Osteoblast (primary cell): ENCODE measurements around the gene FGFRL1. TPM values are rescaled to one million over a fixed set of nuclear protein-coding genes. Genes with fewer than 3 reads are reported as not detected.
"Not testable (repeated sequence)": the region's sequence is repeated elsewhere in the genome, so short reads cannot be mapped to it uniquely, and the experiment has no call there.

Source experiments
- DNase-seq: peaks from one replicate; pipeline ENCODE4 v3.0.0; 2011; ENCODE audit warnings: low spot score, mixed read lengths; ENCODE audit not compliant: insufficient read length; ENCODE audit errors: missing footprints
- H2AFZ ChIP-seq: 2 replicates; pipeline ENCODE4 v1.6.0; 2011; ENCODE audit warnings: mild to moderate bottlenecking, low read length
- H3K27ac ChIP-seq: 2 replicates; pipeline ENCODE4 v1.5.1; 2011; ENCODE audit warnings: mild to moderate bottlenecking, low read depth, low read length, moderate library complexity
- H3K27me3 ChIP-seq: 2 replicates; pipeline ENCODE4 v1.6.0; 2012; ENCODE audit warnings: mild to moderate bottlenecking, control low read depth, inconsistent platforms, low read length, moderate library complexity; ENCODE audit not compliant: insufficient read depth
- H3K36me3 ChIP-seq: 2 replicates; pipeline ENCODE4 v1.5.1; 2011; ENCODE audit warnings: mild to moderate bottlenecking, low read length, control low read depth, moderate library complexity; ENCODE audit not compliant: insufficient read depth
- H3K4me1 ChIP-seq: 2 replicates; pipeline ENCODE4 v1.5.1; 2011; ENCODE audit warnings: mild to moderate bottlenecking, low read length, control low read depth, moderate library complexity; ENCODE audit not compliant: insufficient read depth
- H3K4me2 ChIP-seq: 2 replicates; pipeline ENCODE4 v1.6.0; 2011; ENCODE audit warnings: mild to moderate bottlenecking, low read length; ENCODE audit not compliant: insufficient read depth
- H3K4me3 ChIP-seq: fragments of 200-600 bp; sonication (generic); 3 replicates; pipeline ENCODE4 v1.5.1; 2012; ENCODE audit warnings: mild to moderate bottlenecking, low read length, inconsistent platforms; ENCODE audit not compliant: insufficient read depth
- H3K79me2 ChIP-seq: 2 replicates; pipeline ENCODE4 v1.6.0; 2012; ENCODE audit warnings: mild to moderate bottlenecking, low read length, control low read depth, inconsistent platforms; ENCODE audit not compliant: insufficient read depth
- H3K9me3 ChIP-seq: 2 replicates; pipeline ENCODE4 v1.5.1; 2011; ENCODE audit warnings: low read depth, low read length, control low read depth
- H4K20me1 ChIP-seq: 2 replicates; pipeline ENCODE4 v1.6.0; 2012; ENCODE audit warnings: mild to moderate bottlenecking, low read length, control low read depth; ENCODE audit not compliant: insufficient read depth
- CTCF ChIP-seq: IDR thresholded peaks from 2 replicates; pipeline ENCODE4 v1.5.1; 2011; ENCODE audit warnings: mild to moderate bottlenecking, low read depth, low read length, moderate library complexity; ENCODE audit errors: extremely low read depth
- total RNA-seq: library from RNA; depleted of rRNA; stranded (reverse); fragments of >200 nt; gene quantifications from 2 replicates; pipeline ENCODE4 v1.2.3, GENCODE V29; 2012

Gene FGFRL1
- total RNA-seq, 1 donor, result 30.8 TPM

- Histone ChIP-seq H3K27me3 (no peaks in the 10 kb centered on the region), H2AFZ (no peak overlapping the region), H3K36me3 (no peaks in the 10 kb centered on the region), H3K27ac (peak overlapping the region; percentile 98), H3K4me2 (peak overlapping the region; percentile 68), H3K9me3 (no peaks in the 10 kb centered on the region), H4K20me1 (no peaks in the 10 kb centered on the region), H3K4me1 (peaks cover 55% of the 10 kb centered on the region), H3K79me2 (no peaks in the 10 kb centered on the region), H3K4me3 (no peak overlapping the region)
- no peak for TF ChIP-seq CTCF
- DNase-seq, result peak; percentile 76
Measured at GRCh38 chr4:1045193-1045594, 33.8 kb downstream of the FGFRL1 start.

- peaks cover 2% of the 10 kb centered on the region for H3K27me3 ChIP-seq
- H3K27ac ChIP-seq, result no peak overlapping the region
- peak overlapping the region; percentile 68 for H3K4me2 ChIP-seq
- no peak overlapping the region for H2AFZ ChIP-seq
- H3K4me3 ChIP-seq, result peak overlapping the region; percentile 39
- no peaks in the 10 kb centered on the region for H3K9me3 ChIP-seq
- H3K36me3 ChIP-seq, result no peaks in the 10 kb centered on the region
- DNase-seq, result peak; percentile 34
- no peak for TF ChIP-seq CTCF
- no peaks in the 10 kb centered on the region for H4K20me1 ChIP-seq
- H3K4me1 ChIP-seq, result peaks cover 55% of the 10 kb centered on the region
- H3K79me2 ChIP-seq, result no peaks in the 10 kb centered on the region
Measured at GRCh38 chr4:1045595-1046201, 34.3 kb downstream of the FGFRL1 start.

GRCh38 chr4:1046581-1047011, 35.2 kb downstream of the FGFRL1 start:
- H3K79me2 ChIP-seq, H4K20me1 ChIP-seq, H3K36me3 ChIP-seq, H3K27me3 ChIP-seq, H3K9me3 ChIP-seq: not testable (repeated sequence)
- Histone ChIP-seq H2AFZ (peak overlapping the region; percentile 42), H3K4me1 (peaks cover 49% of the 10 kb centered on the region), H3K27ac (peak overlapping the region; percentile 24), H3K4me2 (peak overlapping the region; percentile 76), H3K4me3 (peak overlapping the region; percentile 55)
- peak; percentile 95 for DNase-seq

- Histone ChIP-seq H3K4me2 (peak overlapping the region; percentile 76), H2AFZ (peak overlapping the region; percentile 74), H3K4me1 (peaks cover 46% of the 10 kb centered on the region), H3K36me3 (no peaks in the 10 kb centered on the region), H4K20me1 (no peaks in the 10 kb centered on the region), H3K9me3 (no peaks in the 10 kb centered on the region), H3K27ac (peak overlapping the region; percentile 24), H3K27me3 (peaks cover 10% of the 10 kb centered on the region), H3K79me2 (no peaks in the 10 kb centered on the region), H3K4me3 (peak overlapping the region; percentile 55)
- DNase-seq, result peak; percentile 95
- no peak for TF ChIP-seq CTCF
Measured at GRCh38 chr4:1047106-1047975, 35.9 kb downstream of the FGFRL1 start.
